Astrocyte (in vitro differentiated cells and primary cell): ENCODE measurements around the gene RNGTT. TPM values are rescaled to one million over a fixed set of nuclear protein-coding genes. Genes with fewer than 3 reads are reported as not detected.
A peak's percentile ranks its signal among the peaks of the same experiment; 100 is the strongest.

Experiments used
- DNase-seq: peaks from one replicate; pipeline ENCODE4 v3.0.0-alpha.2; 2010; ENCODE audit warnings: low read depth
- FAIRE-seq: peaks from 2 replicates; lab custom pipeline; 2011; peaks lifted over from hg19 to GRCh38; lab: Jason Lieb, UNC
- H2AFZ ChIP-seq: 2 replicates; pipeline ENCODE4 v1.6.0; 2012; ENCODE audit warnings: low read depth, low read length, inconsistent platforms
- H3K27ac ChIP-seq: 2 replicates; pipeline ENCODE4 v1.5.1; 2011; ENCODE audit warnings: low read depth, low read length, inconsistent platforms
- H3K27me3 ChIP-seq: 2 replicates; pipeline ENCODE4 v1.6.0; 2011; ENCODE audit warnings: low read length, inconsistent platforms; ENCODE audit not compliant: insufficient read depth
- H3K36me3 ChIP-seq: 2 replicates; pipeline ENCODE4 v1.5.1; 2011; ENCODE audit warnings: low read length, inconsistent platforms; ENCODE audit not compliant: insufficient read depth
- H3K4me1 ChIP-seq: 2 replicates; pipeline ENCODE4 v1.5.1; 2011; ENCODE audit warnings: low read length, inconsistent platforms; ENCODE audit not compliant: insufficient read depth
- H3K4me2 ChIP-seq: 2 replicates; pipeline ENCODE4 v1.6.0; 2012; ENCODE audit warnings: low read length, inconsistent platforms
- H3K4me3 ChIP-seq: 2 replicates; pipeline ENCODE4 v1.5.1; 2011; ENCODE audit warnings: low read depth, mild to moderate bottlenecking, low read length, inconsistent platforms; ENCODE audit not compliant: insufficient read depth
- H3K79me2 ChIP-seq: 2 replicates; pipeline ENCODE4 v1.6.0; 2012; ENCODE audit warnings: mild to moderate bottlenecking, low read length, inconsistent platforms; ENCODE audit not compliant: insufficient read depth
- H3K9ac ChIP-seq: 2 replicates; pipeline ENCODE4 v1.6.0; 2012; ENCODE audit warnings: mild to moderate bottlenecking, low read length, inconsistent platforms
- H3K9me3 ChIP-seq: 2 replicates; pipeline ENCODE4 v1.5.1; 2012; ENCODE audit warnings: low read depth, mild to moderate bottlenecking, low read length, inconsistent platforms; ENCODE audit not compliant: insufficient read depth
- H4K20me1 ChIP-seq: 2 replicates; pipeline ENCODE4 v1.6.0; 2012; ENCODE audit warnings: low read length, inconsistent platforms; ENCODE audit not compliant: insufficient read depth
- H3K27ac Mint-ChIP-seq: one replicate; pipeline ENCODE4 v1.8.0; 2021; ENCODE audit warnings: mild to moderate bottlenecking, mixed read lengths; ENCODE audit not compliant: unreplicated experiment
- H3K27me3 Mint-ChIP-seq: one replicate; pipeline ENCODE4 v1.8.0; 2021; ENCODE audit warnings: low read depth, mixed read lengths; ENCODE audit not compliant: unreplicated experiment
- H3K36me3 Mint-ChIP-seq: one replicate; pipeline ENCODE4 v1.8.0; 2021; ENCODE audit warnings: low read depth, mixed read lengths; ENCODE audit not compliant: unreplicated experiment
- H3K4me1 Mint-ChIP-seq: one replicate; pipeline ENCODE4 v1.8.0; 2021; ENCODE audit warnings: low read depth, mixed read lengths; ENCODE audit not compliant: unreplicated experiment
- H3K4me3 Mint-ChIP-seq: one replicate; pipeline ENCODE4 v1.8.0; 2021; ENCODE audit warnings: mild to moderate bottlenecking, moderate library complexity, mixed read lengths; ENCODE audit not compliant: unreplicated experiment
- H3K9me3 Mint-ChIP-seq: one replicate; pipeline ENCODE4 v1.8.0; 2021; ENCODE audit warnings: mild to moderate bottlenecking, mixed read lengths; ENCODE audit not compliant: unreplicated experiment
- CTCF ChIP-seq: IDR thresholded peaks from 2 replicates; pipeline ENCODE4 v1.5.1; 2011; ENCODE audit warnings: low read depth, mild to moderate bottlenecking, inconsistent platforms, low read length, moderate library complexity; ENCODE audit not compliant: insufficient read depth
- EZH2 ChIP-seq: IDR thresholded peaks from 2 replicates; pipeline ENCODE4 v1.6.1; 2012; ENCODE audit warnings: mild to moderate bottlenecking, low read length, inconsistent platforms; ENCODE audit not compliant: insufficient read depth
- total RNA-seq: library from RNA; stranded (reverse); gene quantifications from 2 replicates; pipeline ENCODE4 v1.2.1, GENCODE V29; 2021

Gene RNGTT
- total RNA-seq, 1 donor from 2014 or later: 16.0 TPM

- Histone ChIP-seq H3K9me3 (no peaks in the 10 kb centered on the region), H2AFZ (no peak overlapping the region), H3K27me3 (no peaks in the 10 kb centered on the region), H3K4me3 (no peak overlapping the region), H3K36me3 (no peaks in the 10 kb centered on the region), H4K20me1 (no peaks in the 10 kb centered on the region), H3K9ac (no peak overlapping the region), H3K4me2 (no peak overlapping the region), H3K79me2 (no peaks in the 10 kb centered on the region), H3K27ac (no peak overlapping the region), H3K4me1 (peaks cover 17% of the 10 kb centered on the region)
- no peak for DNase-seq
- Mint-ChIP-seq H3K9me3 (no peaks in the 10 kb centered on the region), H3K36me3 (peaks cover 4% of the 10 kb centered on the region), H3K4me1 (peaks cover 16% of the 10 kb centered on the region), H3K27ac (no peak overlapping the region), H3K4me3 (no peak overlapping the region), H3K27me3 (no peaks in the 10 kb centered on the region)
- TF ChIP-seq EZH2 (no peak), CTCF (no peak)
- peak; percentile 23 for FAIRE-seq
These were observed 98.9 kb downstream of the RNGTT start for GRCh38 chr6:88864359-88865054.

DNA sequence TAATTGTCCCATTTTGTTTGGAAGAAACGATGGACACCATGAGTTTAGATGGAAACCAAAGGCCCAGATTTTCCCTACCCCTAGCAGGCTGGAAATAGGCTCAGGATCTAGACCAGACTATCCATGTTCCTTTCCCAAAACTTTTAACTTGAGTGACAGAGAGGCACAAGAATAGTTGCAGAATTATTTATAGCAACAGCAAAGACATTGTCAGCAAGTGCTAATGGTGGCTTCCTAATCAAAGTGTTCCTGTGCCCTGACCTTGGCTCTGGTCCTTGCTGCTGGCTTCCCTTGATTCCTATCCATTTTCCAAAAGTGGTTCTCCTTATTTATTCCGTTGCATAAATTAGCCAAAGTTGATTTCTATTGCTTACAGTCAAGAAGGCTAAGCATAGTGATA, 103.1 kb downstream of the RNGTT start:
- Histone ChIP-seq H3K79me2 (no peaks in the 10 kb centered on the region), H3K27me3 (no peaks in the 10 kb centered on the region), H2AFZ (no peak overlapping the region), H3K4me3 (no peak overlapping the region), H3K27ac (no peak overlapping the region), H4K20me1 (no peaks in the 10 kb centered on the region), H3K9me3 (no peaks in the 10 kb centered on the region), H3K9ac (no peak overlapping the region), H3K4me1 (no peaks in the 10 kb centered on the region), H3K36me3 (no peaks in the 10 kb centered on the region), H3K4me2 (no peak overlapping the region)
- no peak for TF ChIP-seq CTCF
- TF ChIP-seq EZH2: no peak
- no peak for DNase-seq
- H3K9me3 Mint-ChIP-seq: no peaks in the 10 kb centered on the region
- no peak for FAIRE-seq
- no peaks in the 10 kb centered on the region for H3K27me3 Mint-ChIP-seq
- no peak overlapping the region for H3K4me3 Mint-ChIP-seq
- peaks cover 6% of the 10 kb centered on the region for H3K36me3 Mint-ChIP-seq
- no peak overlapping the region for H3K27ac Mint-ChIP-seq
- no peaks in the 10 kb centered on the region for H3K4me1 Mint-ChIP-seq

- no peak overlapping the region for H3K9ac ChIP-seq
- H3K27ac ChIP-seq: no peak overlapping the region
- no peak for TF ChIP-seq CTCF
- TF ChIP-seq EZH2: no peak
- Mint-ChIP-seq H3K36me3 (peaks cover 6% of the 10 kb centered on the region), H3K4me3 (no peak overlapping the region), H3K27ac (no peak overlapping the region), H3K27me3 (no peaks in the 10 kb centered on the region), H3K4me1 (no peaks in the 10 kb centered on the region), H3K9me3 (no peaks in the 10 kb centered on the region)
- no peaks in the 10 kb centered on the region for H3K36me3 ChIP-seq
- no peak overlapping the region for H2AFZ ChIP-seq
- DNase-seq: no peak
- no peak overlapping the region for H3K4me2 ChIP-seq
- H4K20me1 ChIP-seq: no peaks in the 10 kb centered on the region
- no peaks in the 10 kb centered on the region for H3K27me3 ChIP-seq
- no peaks in the 10 kb centered on the region for H3K9me3 ChIP-seq
- FAIRE-seq: no peak
- no peaks in the 10 kb centered on the region for H3K4me1 ChIP-seq
- no peak overlapping the region for H3K4me3 ChIP-seq
- no peaks in the 10 kb centered on the region for H3K79me2 ChIP-seq
These were observed 105.0 kb downstream of the RNGTT start for GRCh38 chr6:88858455-88858854.
